Trophoblast cell (in vitro differentiated cells and primary cell): Measurements from ENCODE around the gene ZFP36L2.

Experiments
- DNase-seq, 2 donors: peaks; one replicate each; pipeline ENCODE4 v3.0.0-alpha.2; 2016
- H2AFZ ChIP-seq: 2 replicates; pipeline ENCODE4 v1.6.1; 2013; ENCODE audit warnings: low read length, moderate library complexity, mild to moderate bottlenecking; ENCODE audit not compliant: insufficient read depth, poor library complexity
- H2AK5ac ChIP-seq: 2 replicates; pipeline ENCODE4 v1.6.1; 2013; ENCODE audit warnings: mild to moderate bottlenecking, low read length
- H2BK120ac ChIP-seq: 2 replicates; pipeline ENCODE4 v1.6.1; 2013; ENCODE audit warnings: low read length, mild to moderate bottlenecking, moderate library complexity; ENCODE audit not compliant: insufficient read depth, poor library complexity
- H2BK12ac ChIP-seq: 2 replicates; pipeline ENCODE4 v1.6.1; 2013; ENCODE audit warnings: mild to moderate bottlenecking, low read length, moderate library complexity
- H2BK5ac ChIP-seq: 2 replicates; pipeline ENCODE4 v1.6.1; 2013; ENCODE audit warnings: low read length, low read depth, moderate library complexity, mild to moderate bottlenecking; ENCODE audit not compliant: poor library complexity
- H3K14ac ChIP-seq: 2 replicates; pipeline ENCODE4 v1.6.1; 2013; ENCODE audit warnings: mild to moderate bottlenecking, low read length
- H3K18ac ChIP-seq: 2 replicates; pipeline ENCODE4 v1.6.1; 2013; ENCODE audit warnings: mild to moderate bottlenecking, low read length
- H3K23ac ChIP-seq: 2 replicates; pipeline ENCODE4 v1.6.1; 2013; ENCODE audit warnings: low read length
- H3K27ac ChIP-seq: 2 replicates; pipeline ENCODE4 v1.5.1; 2013; ENCODE audit warnings: low read depth, mild to moderate bottlenecking, inconsistent platforms, low read length, moderate library complexity
- H3K27me3 ChIP-seq: 2 replicates; pipeline ENCODE4 v1.6.1; 2013; ENCODE audit warnings: inconsistent platforms, mild to moderate bottlenecking, low read length, moderate library complexity; ENCODE audit not compliant: insufficient read depth
- H3K36me3 ChIP-seq, 2 experiments: 1 replicate in 1 of 2; 2 replicates in 1 of 2; pipeline ENCODE4 v1.6.1; 2013; ENCODE audit warnings: low read length in 2 of 2, mild to moderate bottlenecking in 2 of 2, moderate library complexity in 1 of 2; ENCODE audit not compliant: insufficient read depth in 2 of 2, control insufficient read depth in 1 of 2
- H3K4ac ChIP-seq: 2 replicates; pipeline ENCODE4 v1.6.1; 2013; ENCODE audit warnings: low read depth, mild to moderate bottlenecking, low read length, moderate library complexity
- H3K4me1 ChIP-seq, 2 experiments: 1 replicate in 1 of 2; 2 replicates in 1 of 2; pipeline ENCODE4 v1.6.1; 2013; ENCODE audit warnings: low read length in 2 of 2, mild to moderate bottlenecking in 2 of 2, moderate library complexity in 1 of 2; ENCODE audit not compliant: insufficient read depth in 2 of 2, control insufficient read depth in 1 of 2
- H3K4me2 ChIP-seq: 2 replicates; pipeline ENCODE4 v1.6.1; 2013; ENCODE audit warnings: inconsistent platforms, mild to moderate bottlenecking, low read length, moderate library complexity
- H3K4me3 ChIP-seq: 2 replicates; pipeline ENCODE4 v1.5.1; 2013; ENCODE audit warnings: mild to moderate bottlenecking, low read depth, low read length, inconsistent platforms
- H3K79me1 ChIP-seq: one replicate; pipeline ENCODE4 v1.6.1; 2013; ENCODE audit warnings: low read length
- H3K79me2 ChIP-seq: 2 replicates; pipeline ENCODE4 v1.6.1; 2013; ENCODE audit warnings: low read length, mild to moderate bottlenecking; ENCODE audit not compliant: control insufficient read depth, insufficient read depth, poor library complexity
- H3K9ac ChIP-seq: 2 replicates; pipeline ENCODE4 v1.6.1; 2013; ENCODE audit warnings: mild to moderate bottlenecking, low read length
- H3K9me3 ChIP-seq: 2 replicates; pipeline ENCODE4 v1.6.1; 2013; ENCODE audit warnings: low read depth, mild to moderate bottlenecking, control low read depth, inconsistent platforms, low read length; ENCODE audit not compliant: insufficient read depth
- H4K12ac ChIP-seq: 2 replicates; pipeline ENCODE4 v1.6.1; 2013; ENCODE audit warnings: low read depth, mild to moderate bottlenecking, low read length, moderate library complexity
- H4K8ac ChIP-seq: 2 replicates; pipeline ENCODE4 v1.6.1; 2013; ENCODE audit warnings: low read depth, mild to moderate bottlenecking, low read length, moderate library complexity
- H4K91ac ChIP-seq: one replicate; pipeline ENCODE4 v1.6.1; 2013; ENCODE audit warnings: low read depth, mild to moderate bottlenecking, low read length, moderate library complexity
- WGBS: extraction: QIAGEN DNeasy Blood & Tissue Kit; methylation state at CpG from one replicate; pipeline ENCODE4 v1.1.7; 2013; ENCODE audit warnings: missing lambda C conversion rate; ENCODE audit not compliant: insufficient read length, insufficient coverage; ENCODE audit errors: extremely low coverage; 5-methylcytosine and 5-hydroxymethylcytosine counted together

ZFP36L2 gene

GRCh38 chr2:43228756-43229659, 2.6 kb upstream of the ZFP36L2 start:
- H2BK5ac ChIP-seq = no peak overlapping the region
- H4K12ac ChIP-seq = no peak overlapping the region
- no peak overlapping the region for H3K14ac ChIP-seq
- no peak overlapping the region for H3K9ac ChIP-seq
- H3K4ac ChIP-seq = no peak overlapping the region
- H2BK12ac ChIP-seq = no peak overlapping the region
- peaks cover 11 to 12% of the 10 kb centered on the region in 2 experiments for H3K4me1 ChIP-seq
- peaks cover 35% of the 10 kb centered on the region for H3K79me2 ChIP-seq
- H3K4me3 ChIP-seq = no peak overlapping the region
- no CpG with 5 or more reads among the region's 6 CpGs for WGBS
- H3K18ac ChIP-seq = no peak overlapping the region
- peak overlapping the region; percentile 12 for H3K27ac ChIP-seq
- no peak overlapping the region for H4K91ac ChIP-seq
- H4K8ac ChIP-seq = no peak overlapping the region
- no peak overlapping the region for H2AFZ ChIP-seq
- no peak for DNase-seq
- H3K4me2 ChIP-seq = no peak overlapping the region
- H3K79me1 ChIP-seq = peaks cover 35% of the 10 kb centered on the region
- no peaks in the 10 kb centered on the region for H3K27me3 ChIP-seq
- H3K9me3 ChIP-seq = no peaks in the 10 kb centered on the region
- H3K23ac ChIP-seq = no peak overlapping the region
- no peak overlapping the region for H2BK120ac ChIP-seq
- H3K36me3 ChIP-seq = peaks cover 14 to 18% of the 10 kb centered on the region in 2 experiments
- H2AK5ac ChIP-seq = no peak overlapping the region

GRCh38 chr2:43228321-43228751, 1.9 kb upstream of the ZFP36L2 start:
- Histone ChIP-seq H2BK12ac (peak overlapping the region; percentile 37), H3K79me1 (peaks cover 36% of the 10 kb centered on the region), H4K12ac (no peak overlapping the region), H2AK5ac (peak overlapping the region; percentile 34), H3K36me3 (peaks cover 15 to 18% of the 10 kb centered on the region in 2 experiments), H2BK120ac (no peak overlapping the region), H3K27me3 (no peaks in the 10 kb centered on the region), H3K9ac (no peak overlapping the region), H3K4me1 (peaks cover 11 to 12% of the 10 kb centered on the region in 2 experiments), H3K14ac (peak overlapping the region; percentile 13), H3K4me3 (no peak overlapping the region), H4K91ac (no peak overlapping the region), H3K79me2 (peaks cover 37% of the 10 kb centered on the region), H3K4me2 (no peak overlapping the region), H2AFZ (no peak overlapping the region), H3K27ac (no peak overlapping the region), H4K8ac (no peak overlapping the region), H3K4ac (no peak overlapping the region), H3K18ac (peak overlapping the region; percentile 9), H2BK5ac (no peak overlapping the region), H3K9me3 (no peaks in the 10 kb centered on the region), H3K23ac (no peak overlapping the region)
- WGBS = no CpG with 5 or more reads among the region's 2 CpGs
- DNase-seq = no peak

GRCh38 chr2:43227830-43228281, 1.4 kb upstream of the ZFP36L2 start:
- H3K4me2 ChIP-seq = peak overlapping the region; percentile 74
- no CpG with 5 or more reads among the region's 10 CpGs for WGBS
- H3K36me3 ChIP-seq = peaks cover 15 to 18% of the 10 kb centered on the region in 2 experiments

GRCh38 chr2:43226955-43227829, 786 bp upstream of the ZFP36L2 start:
- no CpG with 5 or more reads among the region's 77 CpGs for WGBS
- H2BK120ac ChIP-seq = peak overlapping the region; percentile 83
- H4K8ac ChIP-seq = peak overlapping the region; percentile 76
- peak overlapping the region; percentile 91 for H3K14ac ChIP-seq
- peak overlapping the region; percentile 82 for H3K18ac ChIP-seq
- no peaks in the 10 kb centered on the region for H3K27me3 ChIP-seq
- H3K4me1 ChIP-seq = peaks cover 11 to 12% of the 10 kb centered on the region in 2 experiments
- peaks cover 36% of the 10 kb centered on the region for H3K79me1 ChIP-seq
- H3K27ac ChIP-seq = peak overlapping the region; percentile 83
- H3K9ac ChIP-seq = peak overlapping the region; percentile 81
- DNase-seq = peak; percentile 85 to 88
- peak overlapping the region; percentile 60 for H3K4ac ChIP-seq
- H2AK5ac ChIP-seq = peak overlapping the region; percentile 50
- H3K9me3 ChIP-seq = no peaks in the 10 kb centered on the region
- H2AFZ ChIP-seq = peak overlapping the region; percentile 73
- H2BK12ac ChIP-seq = peak overlapping the region; percentile 66
- peak overlapping the region; percentile 73 for H3K4me3 ChIP-seq
- H3K79me2 ChIP-seq = peaks cover 37% of the 10 kb centered on the region
- peak overlapping the region; percentile 76 for H4K12ac ChIP-seq
- peak overlapping the region; percentile 74 for H3K4me2 ChIP-seq
- peak overlapping the region; percentile 91 for H4K91ac ChIP-seq
- peak overlapping the region; percentile 82 for H2BK5ac ChIP-seq
- no peak overlapping the region for H3K23ac ChIP-seq
- peaks cover 15% of the 10 kb centered on the region in 2 experiments for H3K36me3 ChIP-seq

More at GRCh38 chr2:43227830-43228281, 1.4 kb upstream of the ZFP36L2 start:
- H3K79me1 ChIP-seq = peaks cover 36% of the 10 kb centered on the region
- H4K12ac ChIP-seq = peak overlapping the region; percentile 76
- peak overlapping the region; percentile 81 for H3K9ac ChIP-seq
- no peak overlapping the region for H3K23ac ChIP-seq
- H3K9me3 ChIP-seq = no peaks in the 10 kb centered on the region
- H3K27me3 ChIP-seq = no peaks in the 10 kb centered on the region
- H2BK120ac ChIP-seq = peak overlapping the region; percentile 83
- peak overlapping the region; percentile 83 for H3K27ac ChIP-seq
- H2AFZ ChIP-seq = peak overlapping the region; percentile 73
- peak overlapping the region; percentile 66 for H2BK12ac ChIP-seq
- peaks cover 11 to 12% of the 10 kb centered on the region in 2 experiments for H3K4me1 ChIP-seq
- H4K91ac ChIP-seq = peak overlapping the region; percentile 91
- H3K14ac ChIP-seq = peak overlapping the region; percentile 91
- peak in 1 of 2 donors; percentile 28 for DNase-seq
- peak overlapping the region; percentile 82 for H3K18ac ChIP-seq
- H3K79me2 ChIP-seq = peaks cover 37% of the 10 kb centered on the region
- peak overlapping the region; percentile 82 for H2BK5ac ChIP-seq
- peak overlapping the region; percentile 76 for H4K8ac ChIP-seq
- peak overlapping the region; percentile 73 for H3K4me3 ChIP-seq
- peak overlapping the region; percentile 11 for H2AK5ac ChIP-seq
- H3K4ac ChIP-seq = peak overlapping the region; percentile 60
